ENCODE results near the gene BORCS6. TPM values are rescaled to one million over a fixed set of nuclear protein-coding genes. Genes with fewer than 3 reads are reported as not detected.

BORCS6 gene
- total and polyA plus RNA-seq, 3 donors from 2014 or later, result 8.5 to 10.4 (median 8.7) TPM

- H3K27me3 ChIP-seq, result no peaks in the 10 kb centered on the region
- H3K4me1 ChIP-seq, result peaks cover 41% of the 10 kb centered on the region
- H3K36me3 ChIP-seq (ENCODE audit: low read depth, missing control alignments), result no peaks in the 10 kb centered on the region
- intact Hi-C loops (cut with DNase I; ENCODE audit: low total_unique reads), result loop anchor here (5.0 kb wide), 1 partner anchor 310 kb away; no protein-coding TSS in a partner anchor
- peak within 1 kb of the TSS; percentile 99 to 100 for H3K27ac ChIP-seq
- 5 to 38% methylated on average over 2 to 30 of the region's 42 CpGs for WGBS, 2 donors
- H3K4me3 ChIP-seq, result peak within 1 kb of the TSS; percentile 73 to 99
- TF ChIP-seq POLR2A (IDR thresholded peaks at IDR 0.05), result peak; percentile 67
- TF ChIP-seq CTCF (IDR thresholded peaks at IDR 0.05), result no peak
- H3K9me3 ChIP-seq, result no peaks in the 10 kb centered on the region
- peak; percentile 99 for DNase-seq
These were observed 37.7 kb downstream of the BORCS6 start, which contains the start of gene PER1 for GRCh38 chr17:8152112-8152775. PER1 (minus strand) TSS chr17:8152404; CDS start chr17:8150706, 1,698 bp downstream.

GRCh38 chr17:8151641-8152111 lies 38.3 kb downstream of the BORCS6 start:
- Histone ChIP-seq H3K27me3 (no peaks in the 10 kb centered on the region), H3K4me1 (peaks cover 37% of the 10 kb centered on the region), H3K27ac (peak overlapping the region; percentile 99 to 100), H3K36me3 (ENCODE audit: low read depth, missing control alignments) (no peaks in the 10 kb centered on the region), H3K9me3 (no peaks in the 10 kb centered on the region), H3K4me3 (peak overlapping the region; percentile 73 to 99)
- peak; percentile 91 for DNase-seq
- TF ChIP-seq POLR2A (IDR thresholded peaks at IDR 0.05) (peak; percentile 24), CTCF (IDR thresholded peaks at IDR 0.05) (no peak)
- WGBS, 2 donors, result 0 to 3% methylated on average over 22 of the region's 22 CpGs
- intact Hi-C loops (cut with DNase I; ENCODE audit: low total_unique reads), result loop anchor here (5.0 kb wide), 1 partner anchor 309 kb away; no protein-coding TSS in a partner anchor

- Histone ChIP-seq H3K4me3 (peak overlapping the region; percentile 73 to 99), H3K27me3 (no peaks in the 10 kb centered on the region), H3K9me3 (no peaks in the 10 kb centered on the region), H3K36me3 (ENCODE audit: low read depth, missing control alignments) (no peaks in the 10 kb centered on the region), H3K27ac (peak overlapping the region; percentile 99 to 100), H3K4me1 (peaks cover 37% of the 10 kb centered on the region)
- DNase-seq, result peak; percentile 93
- intact Hi-C loops (cut with DNase I; ENCODE audit: low total_unique reads), result loop anchor here (5.0 kb wide), 1 partner anchor 309 kb away; no protein-coding TSS in a partner anchor
- TF ChIP-seq POLR2A (IDR thresholded peaks at IDR 0.05), result no peak
- peak in 1 of 3 experiments; percentile 14 for TF ChIP-seq CTCF (IDR thresholded peaks at IDR 0.05)
- WGBS, 2 donors, result 0 to 1% methylated on average over 25 to 38 of the region's 38 CpGs
These were observed 38.8 kb downstream of the BORCS6 start for GRCh38 chr17:8151120-8151640.

- intact Hi-C loops (cut with DNase I; ENCODE audit: low total_unique reads), result loop anchor here (5.0 kb wide), 1 partner anchor 308 kb away; no protein-coding TSS in a partner anchor
- H3K27me3 ChIP-seq, result no peaks in the 10 kb centered on the region
- H3K27ac ChIP-seq, result peak overlapping the region; percentile 99 to 100
- H3K4me1 ChIP-seq, result peaks cover 37% of the 10 kb centered on the region
- H3K4me3 ChIP-seq, result peak overlapping the region; percentile 73 to 99
- no peaks in the 10 kb centered on the region for H3K36me3 ChIP-seq (ENCODE audit: low read depth, missing control alignments)
- TF ChIP-seq POLR2A (IDR thresholded peaks at IDR 0.05) (no peak), CTCF (IDR thresholded peaks at IDR 0.05) (no peak)
- 43 to 68% methylated on average over 12 to 18 of the region's 18 CpGs for WGBS, 2 donors
- H3K9me3 ChIP-seq, result no peaks in the 10 kb centered on the region
- DNase-seq, result no peak
These were observed 39.5 kb downstream of the BORCS6 start for GRCh38 chr17:8150194-8151119.
